ENCODE measurements around the gene RNF19B. TPM values are rescaled to one million over a fixed set of nuclear protein-coding genes. Genes with fewer than 3 reads are reported as not detected.
A peak's percentile ranks its signal among the peaks of the same experiment; 100 is the strongest.

Gene RNF19B, protein sequence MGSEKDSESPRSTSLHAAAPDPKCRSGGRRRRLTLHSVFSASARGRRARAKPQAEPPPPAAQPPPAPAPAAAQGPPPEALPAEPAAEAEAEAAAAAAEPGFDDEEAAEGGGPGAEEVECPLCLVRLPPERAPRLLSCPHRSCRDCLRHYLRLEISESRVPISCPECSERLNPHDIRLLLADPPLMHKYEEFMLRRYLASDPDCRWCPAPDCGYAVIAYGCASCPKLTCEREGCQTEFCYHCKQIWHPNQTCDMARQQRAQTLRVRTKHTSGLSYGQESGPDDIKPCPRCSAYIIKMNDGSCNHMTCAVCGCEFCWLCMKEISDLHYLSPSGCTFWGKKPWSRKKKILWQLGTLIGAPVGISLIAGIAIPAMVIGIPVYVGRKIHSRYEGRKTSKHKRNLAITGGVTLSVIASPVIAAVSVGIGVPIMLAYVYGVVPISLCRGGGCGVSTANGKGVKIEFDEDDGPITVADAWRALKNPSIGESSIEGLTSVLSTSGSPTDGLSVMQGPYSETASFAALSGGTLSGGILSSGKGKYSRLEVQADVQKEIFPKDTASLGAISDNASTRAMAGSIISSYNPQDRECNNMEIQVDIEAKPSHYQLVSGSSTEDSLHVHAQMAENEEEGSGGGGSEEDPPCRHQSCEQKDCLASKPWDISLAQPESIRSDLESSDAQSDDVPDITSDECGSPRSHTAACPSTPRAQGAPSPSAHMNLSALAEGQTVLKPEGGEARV
- 10 to 100 TPM; 33.4 to 37.4 TPM for total RNA-seq
- polyA plus RNA-seq (2013, experiment 1 of 2) = 19.2 TPM
- 25.6 TPM for polyA plus RNA-seq (2013, experiment 2 of 2)
- total RNA-seq = 22.6 to 102 (median 42.1) reads per million in 172 experiments

DNA sequence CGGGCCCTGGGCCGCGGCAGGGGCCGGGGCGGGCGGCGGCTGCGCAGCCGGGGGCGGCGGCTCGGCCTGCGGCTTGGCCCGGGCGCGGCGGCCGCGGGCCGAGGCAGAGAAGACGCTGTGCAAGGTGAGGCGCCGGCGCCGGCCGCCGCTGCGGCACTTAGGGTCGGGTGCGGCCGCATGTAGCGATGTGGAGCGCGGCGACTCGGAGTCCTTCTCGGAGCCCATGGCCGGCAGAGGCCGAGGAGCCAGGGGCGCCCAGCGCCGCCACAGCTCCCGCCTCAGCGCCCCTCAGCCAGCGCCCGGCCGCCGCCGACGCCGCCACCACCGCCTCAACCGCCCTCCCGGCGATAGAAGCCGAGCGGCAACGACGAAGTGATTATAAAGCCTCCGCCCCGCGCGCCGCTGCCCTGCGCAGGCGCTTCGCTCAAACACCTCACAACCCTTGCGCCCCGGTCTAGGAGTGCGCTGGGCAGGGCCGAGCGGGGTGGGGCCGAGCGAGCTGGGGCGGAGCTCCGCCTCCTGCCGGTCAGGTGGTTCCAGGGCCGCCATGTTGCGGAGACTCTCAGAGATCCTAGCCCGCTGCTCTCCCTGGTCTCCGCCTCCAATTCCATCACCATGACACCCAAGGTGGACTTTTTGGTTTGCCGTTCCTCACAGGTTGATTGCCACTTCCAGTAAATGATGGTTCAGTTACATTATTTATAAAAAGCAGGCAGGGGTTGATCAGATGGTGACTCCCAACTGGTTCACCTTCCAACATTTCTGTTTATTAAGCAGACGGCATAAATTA, at the start of gene RNF19B:
RNF19B (minus strand) TSS at position 349 of the 790 bp plus-strand sequence; CDS start at position 225, 124 bp downstream.
- H3K9me3 ChIP-seq (ENCODE audit: control insufficient read depth in 1 of 2, insufficient read depth in 1 of 2, low read length in 2 of 2) = no peaks in the 10 kb centered on the region
- peak; percentile 93 for ATAC-seq (ENCODE audit: poor library complexity)
- POLR2A ChIA-PET = interaction anchor here (0.5 to 2.8 kb wide), 26 partner anchors 10 to 384 kb away, joined by 3 to 71 read pairs (median 4); partner anchors contain the start of genes AZIN2, S100PBP, TRIM62 and YARS1
- no peaks in the 10 kb centered on the region for H3K27me3 ChIP-seq (ENCODE audit: control insufficient read depth in 1 of 2, insufficient read depth in 2 of 2, low read length in 2 of 2)
- CTCF ChIA-PET = interaction anchor here (0.6 to 1.7 kb wide), 4 partner anchors 31 to 217 kb away, joined by 3 to 8 read pairs (median 3); partner anchors contain the start of gene TRIM62
- H3K4me1 ChIP-seq (ENCODE audit: insufficient read depth, low read length) = peaks cover 21% of the 10 kb centered on the region
- H3K4me3 ChIP-seq (ENCODE audit: low read length) = peak within 1 kb of the TSS; percentile 73
- H3K4me3 Mint-ChIP-seq = peak within 1 kb of the TSS; percentile 93
- H3K27ac ChIP-seq (ENCODE audit: low read depth in 1 of 2, low read length in 2 of 2) = peak within 1 kb of the TSS; percentile 59 to 61
- peak; percentile 87 to 97 (median 94) for DNase-seq
- H3K9me3 Mint-ChIP-seq = no peaks in the 10 kb centered on the region
- H3K36me3 Mint-ChIP-seq (ENCODE audit: low read depth) = peaks cover 4% of the 10 kb centered on the region
- H3K36me3 ChIP-seq (ENCODE audit: insufficient read depth, low read length) = no peaks in the 10 kb centered on the region
- TF ChIP-seq, protein P1, sequence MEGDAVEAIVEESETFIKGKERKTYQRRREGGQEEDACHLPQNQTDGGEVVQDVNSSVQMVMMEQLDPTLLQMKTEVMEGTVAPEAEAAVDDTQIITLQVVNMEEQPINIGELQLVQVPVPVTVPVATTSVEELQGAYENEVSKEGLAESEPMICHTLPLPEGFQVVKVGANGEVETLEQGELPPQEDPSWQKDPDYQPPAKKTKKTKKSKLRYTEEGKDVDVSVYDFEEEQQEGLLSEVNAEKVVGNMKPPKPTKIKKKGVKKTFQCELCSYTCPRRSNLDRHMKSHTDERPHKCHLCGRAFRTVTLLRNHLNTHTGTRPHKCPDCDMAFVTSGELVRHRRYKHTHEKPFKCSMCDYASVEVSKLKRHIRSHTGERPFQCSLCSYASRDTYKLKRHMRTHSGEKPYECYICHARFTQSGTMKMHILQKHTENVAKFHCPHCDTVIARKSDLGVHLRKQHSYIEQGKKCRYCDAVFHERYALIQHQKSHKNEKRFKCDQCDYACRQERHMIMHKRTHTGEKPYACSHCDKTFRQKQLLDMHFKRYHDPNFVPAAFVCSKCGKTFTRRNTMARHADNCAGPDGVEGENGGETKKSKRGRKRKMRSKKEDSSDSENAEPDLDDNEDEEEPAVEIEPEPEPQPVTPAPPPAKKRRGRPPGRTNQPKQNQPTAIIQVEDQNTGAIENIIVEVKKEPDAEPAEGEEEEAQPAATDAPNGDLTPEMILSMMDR (IDR thresholded peaks at IDR 0.05) = no peak
- no peaks in the 10 kb centered on the region for H3K27me3 Mint-ChIP-seq
- H3K4me1 Mint-ChIP-seq (ENCODE audit: low read depth) = peaks cover 37% of the 10 kb centered on the region
- intact Hi-C loops (cut with DNase I, micrococcal nuclease) = loop anchor here (2.0 to 10.0 kb wide), 7 partner anchors 16 to 218 kb away; partner anchors contain the start of genes AK2 (in 1 of the 2), AZIN2 (in 1 of the 2), S100PBP (in 1 of the 2) and TRIM62 (in 1 of the 2)
- peak within 1 kb of the TSS; percentile 89 for H3K27ac Mint-ChIP-seq

DNA sequence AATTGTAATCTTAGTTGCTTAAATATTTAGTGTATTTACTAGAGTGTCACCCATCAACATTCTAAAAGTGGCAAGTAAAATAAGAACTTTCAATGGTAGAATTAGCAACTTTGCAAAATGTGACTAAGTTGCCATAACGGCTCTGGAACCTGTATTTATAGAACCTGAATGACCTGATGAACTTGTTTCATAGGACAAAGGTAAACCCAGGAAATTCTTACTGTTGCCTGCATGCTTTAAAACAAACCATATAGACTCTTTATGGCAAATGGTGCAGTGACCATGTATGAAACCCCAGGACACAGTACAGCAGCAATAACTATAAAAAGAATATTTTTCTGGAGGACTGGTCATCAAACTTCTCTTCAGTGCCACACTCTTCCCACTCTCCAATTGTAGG, 49.2 kb upstream of the RNF19B start:
- CTCF ChIA-PET = no interaction called here
- Mint-ChIP-seq H3K36me3 (ENCODE audit: low read depth) (peaks cover 82% of the 10 kb centered on the region), H3K27me3 (no peaks in the 10 kb centered on the region), H3K4me1 (ENCODE audit: low read depth) (no peaks in the 10 kb centered on the region), H3K4me3 (no peak overlapping the region), H3K27ac (no peak overlapping the region), H3K9me3 (no peaks in the 10 kb centered on the region)
- POLR2A ChIA-PET = no interaction called here
- Histone ChIP-seq H3K9me3 (ENCODE audit: control insufficient read depth in 1 of 2, insufficient read depth in 1 of 2, low read length in 2 of 2) (no peaks in the 10 kb centered on the region), H3K27me3 (ENCODE audit: control insufficient read depth in 1 of 2, insufficient read depth in 2 of 2, low read length in 2 of 2) (no peaks in the 10 kb centered on the region), H3K36me3 (ENCODE audit: insufficient read depth, low read length) (peaks cover 78% of the 10 kb centered on the region), H3K4me1 (ENCODE audit: insufficient read depth, low read length) (no peaks in the 10 kb centered on the region), H3K4me3 (ENCODE audit: low read length) (no peak overlapping the region), H3K27ac (ENCODE audit: low read depth in 1 of 2, low read length in 2 of 2) (no peak overlapping the region)
- DNase-seq (no peak), ATAC-seq (ENCODE audit: poor library complexity) (no peak)
- intact Hi-C loops (cut with DNase I, micrococcal nuclease) = no loop called here
- TF ChIP-seq, protein P1 (IDR thresholded peaks at IDR 0.05) = no peak

DNA sequence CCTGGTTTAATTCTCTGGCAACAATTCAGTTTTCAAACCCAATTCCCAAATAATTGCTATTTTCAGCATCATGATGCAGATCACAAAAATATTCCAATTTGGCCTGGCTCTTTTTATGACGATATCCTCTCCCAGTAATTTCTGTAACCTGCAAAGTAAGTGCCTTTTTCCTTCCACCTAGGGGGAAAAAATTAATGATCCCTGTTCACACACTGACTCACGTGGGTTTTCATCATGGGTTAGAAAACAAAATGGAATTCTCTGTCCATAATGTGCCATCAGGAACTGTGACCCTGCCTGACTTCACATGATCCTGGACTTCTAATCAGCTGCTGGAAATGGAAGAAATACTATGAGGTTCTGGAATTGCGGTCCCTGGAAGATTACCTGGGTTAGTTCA, 47.6 kb upstream of the RNF19B start:
- Histone ChIP-seq H3K4me3 (ENCODE audit: low read length) (no peak overlapping the region), H3K9me3 (ENCODE audit: control insufficient read depth in 1 of 2, insufficient read depth in 1 of 2, low read length in 2 of 2) (no peaks in the 10 kb centered on the region), H3K36me3 (ENCODE audit: insufficient read depth, low read length) (peaks cover 77% of the 10 kb centered on the region), H3K4me1 (ENCODE audit: insufficient read depth, low read length) (no peaks in the 10 kb centered on the region), H3K27ac (ENCODE audit: low read depth in 1 of 2, low read length in 2 of 2) (no peak overlapping the region), H3K27me3 (ENCODE audit: control insufficient read depth in 1 of 2, insufficient read depth in 2 of 2, low read length in 2 of 2) (no peaks in the 10 kb centered on the region)
- ATAC-seq (ENCODE audit: poor library complexity) (no peak), DNase-seq (no peak)
- Mint-ChIP-seq H3K36me3 (ENCODE audit: low read depth) (peaks cover 82% of the 10 kb centered on the region), H3K27me3 (no peaks in the 10 kb centered on the region), H3K4me3 (no peak overlapping the region), H3K27ac (no peak overlapping the region), H3K9me3 (no peaks in the 10 kb centered on the region), H3K4me1 (ENCODE audit: low read depth) (no peaks in the 10 kb centered on the region)
- ChIA-PET CTCF (no interaction called here), POLR2A (no interaction called here)
- intact Hi-C loops (cut with DNase I, micrococcal nuclease) = no loop called here
- TF ChIP-seq, protein P1 (IDR thresholded peaks at IDR 0.05) = no peak
